ENCODE results near the gene IL17REL.

IL17REL gene

DNA sequence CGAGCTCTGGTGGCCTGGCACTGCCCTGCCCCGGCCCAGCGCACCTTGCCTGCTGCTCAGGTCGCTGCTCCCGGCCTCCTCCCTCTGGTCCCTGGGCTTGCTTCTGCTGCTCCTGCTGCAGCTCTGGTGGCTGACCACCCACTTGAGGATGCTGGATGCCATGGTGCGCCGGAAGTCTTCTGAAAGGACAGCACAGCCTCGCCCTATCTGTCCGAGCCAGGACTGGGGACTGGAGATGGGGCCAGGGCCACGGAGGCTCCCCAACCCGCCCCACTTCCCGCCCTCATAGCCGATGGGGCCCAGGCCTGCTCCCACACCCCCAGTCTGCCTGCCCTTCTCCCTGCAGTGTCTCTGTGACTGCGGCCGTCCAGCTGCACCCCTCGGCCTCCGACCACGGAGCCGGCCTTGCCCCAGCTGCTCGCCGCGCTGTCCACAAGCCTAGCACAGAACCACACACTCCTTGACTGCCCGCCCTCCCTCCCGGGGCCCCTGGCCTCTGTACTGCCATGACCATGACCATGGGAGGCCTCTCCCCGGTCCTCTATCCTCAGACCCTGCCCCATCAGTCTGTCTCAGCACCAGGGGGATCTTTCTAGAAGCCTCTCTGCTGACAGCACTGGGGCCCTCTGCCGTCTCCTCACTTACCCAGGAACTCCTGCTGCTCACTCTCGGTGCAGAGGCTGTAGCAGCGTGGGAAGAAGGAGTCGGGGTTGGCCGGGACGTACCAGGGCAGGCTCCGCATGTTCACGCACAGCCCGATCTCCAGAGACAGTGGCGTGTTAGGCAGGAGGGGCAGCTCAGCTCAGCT is 32.9 kb upstream of the IL17REL start:
- DNase-seq, result no peak

DNA sequence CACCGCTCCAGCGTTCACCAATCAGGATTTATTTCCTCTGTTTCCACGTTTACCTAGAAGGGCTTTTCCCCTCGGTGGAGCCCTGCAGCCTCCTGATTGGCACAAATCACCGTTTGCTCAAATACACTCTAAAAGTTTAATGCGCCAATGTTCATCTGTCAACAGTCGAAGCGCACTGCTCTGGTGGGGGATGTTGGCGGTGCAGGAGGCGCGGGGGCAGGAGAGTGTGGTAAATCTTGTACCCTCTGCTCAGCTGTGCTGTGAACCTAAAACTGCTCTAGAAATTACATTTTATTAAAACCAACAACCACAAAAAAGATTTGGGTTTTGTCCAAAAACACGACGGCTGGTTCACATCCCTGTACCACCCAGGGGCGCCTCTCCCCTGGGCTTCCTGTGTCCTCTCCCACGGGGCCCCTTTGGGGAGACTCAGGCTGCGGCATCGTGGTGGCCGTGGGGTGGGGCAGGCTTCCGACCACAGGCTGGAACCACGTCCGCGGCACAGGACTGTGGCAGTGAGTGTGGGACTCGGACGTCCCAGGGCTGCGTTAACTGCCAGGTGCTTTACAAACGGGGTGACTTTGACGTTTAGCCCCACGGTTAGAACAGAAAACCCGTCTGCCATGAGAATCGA is 32.0 kb upstream of the IL17REL start:
- no peak for DNase-seq

DNA sequence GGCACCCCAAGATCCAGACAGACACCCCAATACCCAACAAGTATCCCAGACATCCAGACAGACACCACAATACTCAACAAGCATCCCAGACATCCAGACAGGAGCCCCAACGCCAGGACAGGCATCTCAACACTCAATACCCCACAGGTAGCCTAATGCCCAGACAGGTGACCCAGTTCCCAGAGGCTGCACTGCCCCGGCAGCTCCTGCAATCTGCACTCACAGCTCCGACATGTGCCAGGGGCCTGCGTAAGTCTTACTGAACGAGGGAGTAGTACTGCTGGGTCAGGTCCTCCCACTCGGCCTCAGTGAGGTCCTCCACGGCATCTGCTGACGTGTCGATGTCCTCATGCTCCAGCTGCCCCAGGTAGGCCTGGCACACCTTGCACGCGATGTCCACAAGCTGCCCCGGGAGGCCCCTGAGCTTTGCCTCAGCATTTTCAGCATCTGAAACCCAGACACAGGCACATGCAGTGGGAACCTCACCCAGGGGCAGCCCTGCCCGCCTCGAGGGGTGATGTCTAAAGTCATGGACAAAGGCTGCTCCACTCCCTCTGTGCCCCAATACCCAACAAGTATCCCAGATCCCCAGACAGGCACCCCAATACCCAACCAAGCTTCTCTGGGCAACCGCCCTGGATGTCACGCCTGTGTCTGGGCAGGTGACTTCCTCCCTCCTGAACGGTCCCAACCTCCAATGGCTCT is 28.9 kb upstream of the IL17REL start:
- DNase-seq, result no peak

DNA sequence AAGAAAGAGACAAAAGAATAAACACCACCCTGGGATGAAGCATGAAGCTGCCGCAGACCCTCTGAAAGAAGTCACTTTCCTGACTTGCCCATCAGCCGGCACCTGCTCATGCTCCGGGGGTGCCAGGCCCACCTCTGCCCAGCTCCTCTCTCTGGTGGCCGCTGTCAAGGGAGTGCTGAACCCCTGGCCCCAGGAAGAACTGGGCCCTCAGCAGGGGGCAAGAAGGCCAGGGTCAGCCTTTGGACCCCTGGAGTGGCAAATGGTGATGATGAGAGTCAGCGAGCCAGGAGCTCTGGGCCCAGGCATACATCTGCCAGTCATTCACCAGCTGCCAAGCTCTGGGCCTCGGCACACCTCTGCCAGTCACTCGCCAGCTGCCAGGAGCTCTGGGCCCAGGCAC is 28.2 kb upstream of the IL17REL start:
- DNase-seq, result no peak

DNA sequence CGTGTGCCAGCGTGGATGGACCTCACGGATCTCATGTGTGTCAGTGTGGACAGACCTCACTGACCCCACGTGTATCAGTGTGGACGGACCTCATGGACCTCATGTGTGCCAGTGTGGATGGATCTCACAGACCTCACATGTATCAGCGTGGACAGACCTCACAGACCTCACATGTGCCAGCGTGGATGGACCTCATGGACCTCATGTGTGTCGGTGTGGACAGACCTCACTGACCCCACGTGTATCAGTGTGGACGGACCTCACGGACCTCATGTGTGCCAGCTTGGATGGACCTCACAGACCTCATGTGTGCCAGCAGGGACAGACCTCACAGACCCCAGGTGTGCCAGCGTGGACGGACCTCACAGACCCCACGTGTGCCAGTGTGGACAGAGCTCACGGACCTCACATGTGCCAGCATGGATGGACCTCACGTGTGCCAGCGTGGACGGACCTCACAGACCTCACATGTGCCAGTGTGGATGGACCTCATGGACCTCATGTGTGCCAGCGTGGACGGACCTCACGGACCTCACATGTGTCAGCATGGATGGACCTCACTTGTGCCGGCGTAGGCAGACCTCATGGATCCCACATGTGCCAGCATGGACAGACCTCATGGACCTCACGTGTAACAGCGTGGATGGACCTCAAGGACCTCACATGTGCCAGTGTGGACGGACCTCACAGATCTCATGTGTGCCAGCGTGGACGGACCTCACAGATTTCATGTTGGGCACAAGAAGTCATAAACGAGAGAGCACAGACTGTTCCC is 27.3 kb upstream of the IL17REL start:
- no peak for DNase-seq

DNA sequence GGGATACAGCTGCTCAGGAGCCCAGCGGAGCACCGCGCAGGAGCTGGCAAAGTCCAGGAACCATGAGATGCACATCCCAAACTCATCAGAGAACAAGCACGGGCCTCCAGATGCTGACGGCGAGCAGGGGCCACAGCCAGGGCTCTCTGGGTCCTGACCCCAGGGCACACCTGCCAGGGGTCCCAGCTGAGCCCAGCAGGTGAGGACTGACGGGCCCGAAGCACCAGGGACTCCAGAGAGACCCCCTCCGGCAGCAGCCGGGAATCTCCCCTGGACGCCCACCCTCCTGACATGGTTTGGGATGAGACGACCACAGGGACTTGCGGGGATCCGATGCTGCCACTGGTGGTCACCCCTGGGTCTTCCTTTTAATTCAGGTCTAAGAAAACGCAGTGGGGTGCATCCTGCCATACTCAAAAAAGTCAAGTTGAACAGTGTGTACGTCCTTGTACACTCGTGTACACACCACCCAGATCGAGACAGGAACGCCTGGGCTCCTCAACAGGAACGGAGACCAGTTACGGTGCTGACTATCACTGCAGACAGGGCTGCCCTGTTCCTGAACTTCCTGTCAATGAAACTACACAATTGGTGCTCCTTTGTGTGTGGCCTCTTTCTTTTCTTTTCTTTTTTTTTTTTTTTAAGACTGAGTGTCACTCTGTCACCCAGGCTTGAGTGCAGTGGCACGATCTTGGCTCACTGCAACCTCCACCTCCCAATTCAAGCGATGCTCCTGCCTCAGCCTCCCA is 23.6 kb upstream of the IL17REL start:
- no peak for DNase-seq

DNA sequence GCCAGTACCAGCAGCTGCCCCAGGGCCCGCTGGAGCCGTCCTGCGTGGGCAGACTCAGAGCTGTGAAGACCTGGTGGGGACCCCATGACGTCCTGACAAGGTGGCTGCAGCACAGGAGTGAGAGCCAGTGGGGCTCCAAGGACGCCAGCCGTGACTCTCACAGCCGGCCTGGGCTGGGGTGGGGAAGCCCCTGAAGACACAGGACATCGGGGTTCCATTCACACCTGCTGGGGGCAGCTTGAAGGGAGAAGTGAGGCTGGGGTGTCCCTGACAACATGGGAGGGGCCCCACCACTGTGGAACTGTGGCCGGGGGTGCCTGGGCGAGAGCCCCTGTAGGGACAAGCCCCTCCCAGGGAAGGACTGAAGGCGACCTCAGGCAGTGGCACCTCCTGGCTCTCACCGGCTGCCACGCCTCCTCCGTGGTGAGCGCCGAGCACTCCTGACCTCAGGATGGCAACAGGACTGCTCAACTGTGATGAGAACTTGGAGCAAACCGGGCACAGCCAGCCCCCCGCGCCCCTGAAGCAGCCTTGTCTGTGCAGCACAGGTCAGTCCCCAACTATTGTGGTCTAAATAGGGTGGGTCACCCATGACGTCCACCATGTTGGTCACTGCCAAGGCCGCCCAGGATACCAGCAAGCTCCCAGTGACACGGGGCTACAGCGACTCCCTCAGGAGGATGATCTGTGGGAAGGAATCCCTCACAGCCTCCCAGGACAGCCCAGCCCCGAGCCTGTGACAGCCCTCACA is 22.7 kb upstream of the IL17REL start:
- DNase-seq, result no peak

DNA sequence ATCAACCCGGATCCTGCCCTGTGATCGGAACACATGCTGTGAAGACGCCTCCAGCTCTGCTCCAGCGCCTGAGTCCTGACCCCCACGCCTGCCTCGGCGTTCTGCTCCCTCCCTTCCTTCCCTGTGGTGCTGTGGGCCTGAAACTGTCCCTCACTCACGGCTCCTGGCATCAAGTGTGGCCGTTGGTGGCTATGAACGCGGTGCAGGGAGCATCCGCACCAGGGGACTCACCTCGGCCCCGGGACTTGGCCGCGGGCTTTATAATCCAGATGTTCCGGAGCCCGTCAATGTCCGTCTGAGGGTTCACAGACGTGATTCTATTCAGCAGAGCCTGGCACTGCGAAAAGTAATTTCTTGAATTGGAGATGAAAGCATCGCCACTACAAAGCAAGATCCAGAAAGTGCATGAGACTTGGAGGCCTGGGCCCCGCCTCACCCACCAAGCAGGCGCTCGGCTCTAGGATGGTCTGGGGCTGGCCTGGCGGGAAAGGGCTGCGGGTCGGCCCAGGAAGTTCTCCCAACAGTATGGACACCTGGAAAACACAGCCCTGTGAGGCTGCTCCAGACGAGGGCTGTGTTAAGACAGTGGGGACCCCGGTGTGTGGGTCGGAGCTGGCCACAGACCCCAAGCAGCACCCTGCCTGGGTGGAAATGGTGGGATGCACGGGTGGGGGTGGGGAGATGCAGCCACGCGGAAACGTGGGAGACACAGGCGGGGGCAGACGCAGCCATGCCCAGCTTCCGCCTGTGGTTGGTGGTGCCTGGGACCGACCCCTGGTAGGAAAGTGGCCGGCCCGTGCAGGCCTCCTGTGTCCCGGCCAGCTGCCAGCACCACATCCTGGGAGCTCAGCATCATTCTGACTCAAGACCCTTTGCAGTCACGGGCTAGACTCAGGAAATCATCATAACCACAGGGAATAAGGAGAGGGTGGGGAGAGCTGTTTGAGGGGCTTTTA is 21.8 kb upstream of the IL17REL start:
- DNase-seq, result no peak

DNA sequence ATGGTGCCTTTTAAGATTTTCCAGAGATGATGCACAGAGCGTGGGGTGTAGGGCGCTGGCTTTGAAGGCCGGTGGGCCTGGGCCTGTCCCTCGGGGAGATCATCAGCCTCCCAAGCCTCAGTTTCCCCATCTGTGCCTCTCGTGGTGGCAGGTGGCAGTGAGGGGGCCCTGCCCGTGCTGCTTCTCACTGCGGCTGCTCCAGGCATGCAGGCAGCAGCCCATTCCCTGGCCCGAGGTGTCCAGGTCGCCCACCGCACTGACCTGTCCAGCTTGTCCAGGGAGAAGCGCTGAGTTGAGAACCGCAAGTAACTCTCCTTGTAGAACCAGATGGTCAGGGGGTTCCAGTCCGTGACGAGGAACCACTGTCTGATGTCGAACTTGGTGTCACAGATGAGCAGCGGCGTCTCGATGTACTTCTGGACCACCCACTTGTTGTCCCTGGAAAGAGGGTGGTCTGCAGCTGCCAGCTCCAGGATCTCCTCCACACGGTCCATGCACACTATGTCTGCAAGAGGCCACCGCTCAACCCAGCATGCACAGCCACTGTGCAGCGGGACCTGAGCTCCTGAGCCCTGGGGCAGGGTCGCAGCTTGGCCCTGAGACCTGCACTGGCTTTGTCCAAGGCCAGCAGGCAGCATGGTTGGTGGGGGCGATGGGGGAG is 20.5 kb upstream of the IL17REL start:
- no peak for DNase-seq

DNA sequence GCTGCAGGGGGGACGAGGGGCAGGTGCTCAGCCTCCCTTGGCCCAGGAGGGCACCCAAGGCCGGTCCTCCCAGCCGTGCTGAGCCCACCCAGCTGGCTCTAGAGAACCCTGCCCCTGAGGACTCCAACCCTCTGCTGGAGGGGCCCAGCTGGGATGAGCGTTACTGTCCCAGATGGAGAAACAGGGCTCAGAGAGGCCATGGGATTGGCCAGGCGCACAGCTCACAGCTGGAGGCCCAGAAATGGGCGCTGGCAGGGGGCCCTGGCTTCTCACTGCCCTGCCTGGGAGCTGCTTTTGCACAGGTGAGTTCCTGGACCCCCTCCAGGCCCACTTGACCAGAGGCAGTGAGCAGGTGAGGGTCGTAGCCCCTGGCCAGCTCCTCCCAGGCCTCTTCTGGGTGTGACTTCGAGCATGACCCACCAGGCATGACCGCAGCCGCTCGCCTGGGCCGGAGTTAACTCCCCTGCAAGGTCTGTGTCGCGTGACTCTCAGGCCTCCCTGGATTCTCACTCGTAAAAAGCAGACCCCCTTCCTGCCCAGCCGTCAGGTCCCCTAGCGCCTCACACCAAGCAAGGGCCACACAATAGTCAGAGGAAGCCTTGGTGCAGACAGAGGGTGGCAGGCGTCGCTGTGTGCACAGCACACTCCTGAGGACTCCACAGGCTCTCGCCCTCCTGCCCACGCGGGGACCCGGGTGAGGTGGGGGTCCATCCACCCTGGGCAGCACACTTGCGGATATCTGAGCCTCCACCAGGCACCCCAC is 19.7 kb upstream of the IL17REL start:
- no peak for DNase-seq

DNA sequence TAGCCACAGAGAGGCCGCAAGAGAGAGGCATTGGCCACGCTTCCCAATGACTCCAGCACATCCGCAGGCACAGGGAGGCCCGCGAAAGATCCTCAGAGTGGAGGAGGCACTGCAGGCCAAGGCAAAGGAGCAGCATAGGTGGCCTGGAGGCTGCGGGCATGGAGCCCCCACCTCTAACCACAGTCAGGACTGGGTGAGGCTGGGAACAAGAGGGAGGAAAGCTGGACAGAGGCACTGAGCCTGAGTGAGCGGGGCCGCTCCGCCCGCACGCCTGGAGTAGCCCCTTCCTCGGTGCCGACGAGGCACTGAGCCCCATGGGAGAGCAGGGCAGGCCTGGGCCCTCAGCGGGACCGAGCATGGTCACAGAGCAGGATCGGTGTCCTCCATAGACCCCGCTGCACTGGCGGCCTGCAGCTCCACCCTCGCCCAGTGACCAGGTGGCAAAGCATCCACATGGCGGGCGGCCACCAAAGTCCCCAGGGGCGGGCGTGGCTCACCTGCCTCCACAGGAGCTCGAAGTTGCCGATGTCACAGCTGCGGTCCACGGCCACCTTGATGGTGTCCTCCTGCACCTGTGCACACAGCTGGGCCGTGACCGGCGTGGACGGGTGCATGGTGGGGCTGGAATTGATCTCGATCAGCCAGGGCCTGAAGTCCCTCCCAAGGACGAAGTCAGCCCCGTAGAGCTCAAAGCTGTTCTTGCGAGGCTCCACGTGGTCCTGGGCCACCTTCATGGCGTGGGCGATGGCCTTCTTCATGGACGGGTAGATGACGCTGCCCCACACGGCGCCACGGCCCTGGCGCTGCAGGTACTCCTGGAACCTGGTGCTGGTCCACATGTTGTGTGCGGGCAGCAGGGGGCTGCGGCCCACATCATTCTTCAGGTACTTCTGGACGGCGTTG is 18.9 kb upstream of the IL17REL start:
- DNase-seq, result no peak

DNA sequence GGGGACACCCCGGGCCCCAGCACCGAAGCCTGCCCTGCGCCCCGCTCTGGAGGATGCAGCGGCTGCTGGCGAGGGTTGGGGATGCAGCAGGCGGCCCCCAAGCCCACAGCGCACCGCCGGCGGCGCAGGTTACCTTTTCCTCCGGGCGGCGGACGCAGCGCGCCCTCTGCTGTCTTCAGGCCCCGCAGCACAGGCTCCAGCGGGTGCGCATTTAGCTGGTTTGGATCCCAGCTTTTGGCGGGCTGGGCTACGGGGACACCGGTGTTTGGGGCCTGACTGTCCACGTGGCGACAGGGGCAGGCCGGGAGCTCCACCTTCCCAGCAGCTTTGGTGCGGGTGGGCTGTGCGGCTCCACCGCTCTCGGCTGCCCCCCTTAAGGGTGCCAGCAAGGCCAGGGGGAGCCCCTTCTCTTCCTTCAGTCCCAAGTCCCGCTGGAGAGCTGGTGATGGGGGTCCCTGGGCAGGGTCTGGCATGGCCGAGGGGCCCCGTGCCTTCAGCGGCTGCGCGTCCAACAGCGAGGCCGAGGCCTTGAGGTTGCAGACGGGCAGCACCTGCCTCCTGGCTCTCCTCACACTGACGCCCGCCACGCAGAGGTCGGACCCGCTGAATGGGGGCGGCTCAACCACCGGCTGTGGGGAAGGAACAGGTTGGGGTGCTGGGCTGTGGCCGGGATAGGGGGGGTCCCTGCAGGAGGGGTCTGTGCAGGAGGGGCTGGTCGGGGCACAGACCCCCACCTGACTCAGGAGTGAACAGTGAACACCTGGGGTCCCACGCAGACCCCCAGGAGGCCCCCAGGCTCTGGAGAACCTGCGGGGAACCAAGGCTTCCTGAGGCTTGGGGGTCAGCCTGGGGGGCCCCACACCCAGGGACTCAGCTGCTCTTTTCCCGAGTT is 18.0 kb upstream of the IL17REL start:
- DNase-seq, result peak; percentile 79

DNA sequence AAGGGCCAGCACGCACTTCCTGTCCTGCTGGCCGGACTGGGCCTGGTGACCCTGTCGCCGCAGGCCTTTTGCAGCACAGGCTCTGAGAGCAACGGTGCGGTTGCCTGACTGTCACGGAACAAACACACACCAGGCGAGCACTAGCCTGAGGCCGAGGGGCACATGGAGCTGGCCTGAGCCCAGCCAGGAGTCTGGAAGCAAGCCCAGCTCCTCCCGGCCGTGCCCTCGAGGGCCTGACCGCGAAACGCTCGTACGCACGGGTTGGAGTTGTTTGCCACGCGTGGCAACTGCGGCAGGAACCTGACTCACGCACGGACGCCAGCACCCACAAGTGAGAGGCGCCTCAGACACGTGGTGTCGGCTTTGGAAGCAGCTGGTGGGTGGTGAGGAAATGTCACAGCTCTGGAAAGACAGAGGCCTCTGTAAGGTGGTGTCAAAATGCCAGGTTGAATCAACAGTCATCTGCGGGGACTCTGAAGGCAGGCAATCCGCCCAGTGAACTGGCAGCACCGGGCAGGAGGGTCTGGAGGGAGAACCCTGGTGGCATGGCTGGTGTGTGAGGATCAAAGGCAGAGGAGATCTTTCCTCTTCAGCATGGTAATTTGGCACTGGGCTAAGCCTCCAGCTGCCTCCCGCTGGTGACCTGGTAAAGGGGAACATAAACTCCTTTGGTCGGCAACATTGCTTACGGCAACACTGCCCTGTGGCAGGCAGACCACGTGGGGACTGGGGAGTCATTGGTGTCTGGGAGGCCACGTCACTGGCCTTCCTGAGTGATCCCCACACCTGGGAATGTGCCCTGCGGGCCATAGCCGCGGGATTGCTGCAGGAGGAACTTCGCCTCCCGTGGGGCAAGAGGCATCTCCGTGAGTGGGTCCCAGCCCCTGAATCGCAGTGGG is 15.3 kb upstream of the IL17REL start:
- peak; percentile 72 for DNase-seq

DNA sequence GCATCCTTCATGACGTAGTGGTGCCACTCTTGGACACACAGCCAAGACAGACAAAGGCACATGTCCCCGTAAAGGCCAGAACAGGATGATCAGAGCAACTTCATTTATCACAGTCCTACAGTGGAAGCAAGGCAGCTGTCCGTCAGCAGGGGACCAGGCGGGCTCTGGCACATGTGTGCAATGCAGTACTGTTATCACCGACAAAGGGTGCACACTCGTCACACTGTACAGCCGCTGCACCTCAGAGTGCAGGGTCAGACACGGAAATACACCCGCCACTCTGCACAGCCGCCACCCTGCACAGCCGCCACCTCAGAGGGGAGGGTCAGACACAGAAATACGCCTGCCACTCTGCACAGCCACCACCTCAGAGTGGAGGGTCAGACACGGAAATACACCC is 13.4 kb upstream of the IL17REL start:
- no peak for DNase-seq

DNA sequence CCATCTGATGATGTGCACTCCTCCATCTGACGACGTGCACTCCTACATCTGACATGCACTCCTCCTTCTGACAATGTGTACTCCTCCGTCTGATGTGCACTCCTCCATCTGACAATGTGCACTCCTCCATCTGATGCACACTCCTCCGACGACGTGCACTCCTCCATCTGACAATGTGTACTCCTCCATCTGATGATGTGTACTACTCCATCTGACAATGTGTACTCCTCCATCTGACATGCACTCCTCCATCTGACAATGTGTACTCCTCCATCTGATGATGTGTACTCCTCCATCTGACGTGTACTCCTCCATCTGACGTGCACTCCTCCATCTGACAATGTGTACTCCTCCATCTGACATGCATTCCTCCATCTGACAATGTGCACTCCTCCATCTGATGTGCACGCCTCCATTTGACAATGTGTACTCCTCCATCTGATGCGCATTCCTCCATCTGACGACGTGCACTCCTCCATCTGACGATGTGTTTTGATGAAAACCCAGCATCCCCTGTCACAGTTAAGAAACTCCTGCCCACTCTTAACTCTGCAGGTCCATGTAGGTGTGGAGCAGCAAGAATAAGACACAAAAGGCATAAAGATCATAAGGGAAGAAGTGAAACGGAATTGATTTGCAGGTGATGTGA is 9.7 kb upstream of the IL17REL start:
- no peak for DNase-seq
